ENCODE data around the gene ACTL10. TPM values are rescaled to one million over a fixed set of nuclear protein-coding genes. Genes with fewer than 3 reads are reported as not detected.
"Not testable (repeated sequence)": the region's sequence is repeated elsewhere in the genome, so short reads cannot be mapped to it uniquely, and the experiment has no call there.

ACTL10 gene
- 1 to 10 TPM; 1.7 to 4.3 TPM for total RNA-seq

DNA sequence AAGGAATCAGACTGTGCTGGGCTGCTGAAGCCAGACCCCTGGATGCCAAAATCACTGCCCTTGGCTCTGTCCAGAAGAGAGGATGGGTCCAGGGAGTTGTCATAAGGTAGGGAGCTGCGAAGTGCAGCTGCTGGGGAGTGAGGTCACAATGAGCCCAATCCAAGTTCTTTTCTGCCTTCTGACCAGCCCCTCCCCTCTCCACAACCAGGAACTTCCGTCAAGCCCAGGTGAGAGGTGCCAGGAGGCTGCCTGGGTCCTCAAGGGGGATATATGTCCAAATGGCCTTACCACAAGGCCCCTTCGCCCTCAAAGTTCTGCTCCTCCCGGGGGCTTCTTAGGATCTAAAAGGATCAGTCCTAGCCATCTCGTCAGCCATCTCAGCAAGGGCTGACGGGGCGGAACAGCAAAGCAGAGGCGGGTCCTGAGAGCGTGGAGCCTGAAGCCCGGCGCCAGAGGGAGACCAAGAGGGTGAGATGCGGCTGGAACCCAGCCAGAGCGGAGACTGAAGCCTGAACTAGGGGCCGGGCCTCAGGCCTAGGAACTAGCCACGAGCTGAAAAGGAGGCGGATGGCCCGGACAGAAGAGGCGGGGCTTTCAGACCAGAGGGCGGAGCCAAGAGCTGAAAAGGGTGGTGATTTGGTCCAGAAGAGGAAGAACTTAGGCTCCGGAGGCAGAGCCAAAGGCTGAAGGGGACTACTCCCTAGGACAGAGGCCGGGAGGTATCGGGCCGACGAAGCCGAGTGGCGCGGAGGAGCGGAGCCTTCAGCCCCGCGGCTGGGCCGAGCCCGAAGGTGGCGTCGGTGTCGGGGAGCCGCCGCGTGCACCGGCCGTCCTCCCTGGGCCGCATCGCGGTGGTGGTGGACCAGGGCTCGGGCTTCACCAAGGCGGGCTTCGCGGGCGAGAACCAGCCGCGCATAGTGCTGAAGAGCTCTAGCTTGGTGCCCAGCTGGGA is at the start of gene ACTL10:
Gene ACTL10 (plus strand): TSS at position 651 of the 952 bp plus-strand sequence. CDS start 555 bp downstream, outside the sequence.
- Mint-ChIP-seq H3K4me3 (peak within 1 kb of the TSS; percentile 93), H3K4me1 (ENCODE audit: low read depth in 2 of 2) (peaks cover 22 to 31% of the 10 kb centered on the region in 2 donors), H3K9me3 (no peaks in the 10 kb centered on the region), H3K27ac (peak within 1 kb of the TSS; percentile 80 to 86), H3K27me3 (no peaks in the 10 kb centered on the region), H3K36me3 (no peaks in the 10 kb centered on the region)
- DNase-seq (ENCODE audit: low spot score): peak; percentile 92
- peak; percentile 81 to 87 for ATAC-seq

DNA sequence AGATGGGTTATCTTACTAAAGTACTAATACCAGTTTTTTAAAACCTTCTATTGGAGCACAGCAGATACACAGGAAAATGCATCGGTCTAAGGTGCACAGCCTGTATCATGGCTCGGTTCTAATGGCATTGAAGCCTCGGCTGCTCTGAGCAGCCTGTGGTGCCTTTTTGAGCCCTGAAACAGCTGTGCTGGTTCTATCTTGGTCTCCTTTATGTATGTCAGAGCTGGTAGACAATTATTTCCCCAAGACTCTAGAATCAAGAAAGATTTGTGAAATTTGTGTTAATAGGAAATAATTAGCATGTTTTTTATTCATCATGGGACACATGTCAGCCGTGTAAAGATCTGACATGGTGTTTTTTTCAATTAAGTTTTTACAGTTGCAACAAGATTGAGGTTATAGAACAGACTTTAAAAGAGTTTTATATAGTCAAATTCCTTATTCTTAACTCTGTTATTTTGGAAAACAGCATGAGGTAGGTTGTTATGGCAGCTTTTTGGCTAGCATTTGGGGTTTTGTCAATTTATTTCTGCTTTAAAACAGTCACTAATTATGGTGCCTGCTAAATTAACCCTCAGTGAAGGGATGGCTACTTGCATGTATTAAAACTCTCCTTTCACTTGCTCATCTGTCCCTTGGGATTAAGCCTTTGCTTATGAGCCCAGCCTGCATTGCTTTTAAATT is 44.9 kb upstream of the ACTL10 start:
- H3K4me1 Mint-ChIP-seq (ENCODE audit: low read depth in 2 of 2): peaks cover 9 to 19% of the 10 kb centered on the region in 2 donors
- H3K27ac Mint-ChIP-seq: no peak overlapping the region
- H3K36me3 Mint-ChIP-seq: no peaks in the 10 kb centered on the region
- no peaks in the 10 kb centered on the region for H3K9me3 Mint-ChIP-seq
- no peaks in the 10 kb centered on the region for H3K27me3 Mint-ChIP-seq
- DNase-seq (ENCODE audit: low spot score): no peak
- H3K4me3 Mint-ChIP-seq: no peak overlapping the region
- no peak for ATAC-seq

DNA sequence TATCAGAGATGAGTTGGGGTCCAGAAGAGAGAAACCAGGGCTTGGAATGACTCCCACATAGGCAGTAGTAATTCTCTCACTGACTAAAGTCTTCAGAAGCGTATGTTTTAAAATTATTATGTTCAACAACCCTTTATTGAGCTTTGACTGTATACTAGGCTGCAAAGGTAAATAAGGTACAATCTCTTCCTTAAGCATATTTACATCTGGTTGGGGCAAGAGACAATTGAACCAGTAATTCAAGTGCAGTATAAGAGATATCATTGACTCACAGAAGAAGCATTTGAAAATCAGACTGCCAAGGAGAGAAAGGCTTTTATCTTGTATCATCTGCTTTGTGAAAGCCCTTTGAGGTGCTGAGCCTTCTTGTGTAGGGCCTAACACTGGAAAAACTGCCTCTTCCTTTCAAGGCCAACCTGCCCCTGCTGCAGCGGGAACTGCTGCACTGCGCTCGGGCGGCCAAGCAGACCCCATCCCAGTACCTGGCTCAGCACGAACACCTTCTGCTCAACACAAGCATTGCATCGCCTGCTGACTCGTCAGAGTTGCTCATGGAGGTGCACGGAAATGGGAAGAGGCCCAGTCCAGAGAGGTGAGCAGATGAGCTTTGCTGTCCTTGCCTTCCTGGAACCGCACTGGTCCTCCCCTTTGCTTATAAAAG is 43.9 kb upstream of the ACTL10 start:
- ATAC-seq: no peak
- Mint-ChIP-seq H3K4me1 (ENCODE audit: low read depth in 2 of 2) (peaks cover 9 to 19% of the 10 kb centered on the region in 2 donors), H3K9me3 (no peaks in the 10 kb centered on the region), H3K27me3 (no peaks in the 10 kb centered on the region), H3K4me3 (no peak overlapping the region), H3K27ac (no peak overlapping the region), H3K36me3 (no peaks in the 10 kb centered on the region)
- no peak for DNase-seq (ENCODE audit: low spot score)

DNA sequence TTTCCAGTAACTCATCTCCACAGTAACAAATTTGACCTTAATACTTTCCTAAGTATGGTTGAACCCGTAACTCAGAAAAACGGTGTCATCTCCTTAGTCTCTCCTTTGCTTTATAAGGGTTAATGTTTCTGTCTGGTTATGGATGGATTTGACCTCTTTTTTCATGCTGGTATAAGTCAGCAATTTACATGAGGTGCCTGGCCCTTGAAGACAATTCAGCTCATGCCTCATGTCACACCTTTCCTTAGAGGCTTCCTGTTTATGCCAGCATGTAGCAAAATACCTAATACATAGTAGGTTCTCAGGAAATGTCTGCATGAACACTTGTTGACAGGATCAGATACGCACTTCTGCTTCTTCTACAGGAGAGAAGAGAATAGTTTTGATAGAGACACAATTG is 42.3 kb upstream of the ACTL10 start:
- Mint-ChIP-seq H3K9me3 (no peaks in the 10 kb centered on the region), H3K36me3 (peaks cover 3% of the 10 kb centered on the region), H3K27ac (peak overlapping the region in 1 of 2 donors; percentile 16), H3K27me3 (no peaks in the 10 kb centered on the region), H3K4me3 (no peak overlapping the region), H3K4me1 (ENCODE audit: low read depth in 2 of 2) (peaks cover 9 to 19% of the 10 kb centered on the region in 2 donors)
- ATAC-seq: no peak
- DNase-seq (ENCODE audit: low spot score): no peak

DNA sequence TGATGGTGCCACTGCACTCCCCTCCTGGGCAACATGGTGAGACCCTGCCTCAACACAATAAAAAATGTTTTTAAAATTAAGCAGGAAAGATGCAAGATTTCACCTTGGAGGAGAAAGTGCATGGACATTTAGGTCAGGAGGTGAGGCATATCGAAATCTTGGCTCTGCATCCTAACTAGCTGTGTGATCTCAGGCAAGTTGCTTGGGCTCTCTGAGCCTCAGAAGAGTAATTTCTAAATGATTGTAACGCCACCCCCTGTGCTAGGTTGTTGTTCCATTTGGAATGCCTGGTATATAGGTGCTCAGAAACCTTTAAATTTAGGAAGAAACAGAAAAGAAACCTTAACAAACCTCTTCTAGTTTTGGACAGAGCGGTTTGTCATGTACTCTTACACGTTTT is 40.6 kb upstream of the ACTL10 start:
- Mint-ChIP-seq H3K4me3 (no peak overlapping the region), H3K36me3 (peaks cover 7% of the 10 kb centered on the region), H3K27ac (no peak overlapping the region), H3K9me3 (no peaks in the 10 kb centered on the region), H3K4me1 (ENCODE audit: low read depth in 2 of 2) (peaks cover 9 to 15% of the 10 kb centered on the region in 2 donors), H3K27me3 (no peaks in the 10 kb centered on the region)
- DNase-seq (ENCODE audit: low spot score): no peak
- no peak for ATAC-seq

DNA sequence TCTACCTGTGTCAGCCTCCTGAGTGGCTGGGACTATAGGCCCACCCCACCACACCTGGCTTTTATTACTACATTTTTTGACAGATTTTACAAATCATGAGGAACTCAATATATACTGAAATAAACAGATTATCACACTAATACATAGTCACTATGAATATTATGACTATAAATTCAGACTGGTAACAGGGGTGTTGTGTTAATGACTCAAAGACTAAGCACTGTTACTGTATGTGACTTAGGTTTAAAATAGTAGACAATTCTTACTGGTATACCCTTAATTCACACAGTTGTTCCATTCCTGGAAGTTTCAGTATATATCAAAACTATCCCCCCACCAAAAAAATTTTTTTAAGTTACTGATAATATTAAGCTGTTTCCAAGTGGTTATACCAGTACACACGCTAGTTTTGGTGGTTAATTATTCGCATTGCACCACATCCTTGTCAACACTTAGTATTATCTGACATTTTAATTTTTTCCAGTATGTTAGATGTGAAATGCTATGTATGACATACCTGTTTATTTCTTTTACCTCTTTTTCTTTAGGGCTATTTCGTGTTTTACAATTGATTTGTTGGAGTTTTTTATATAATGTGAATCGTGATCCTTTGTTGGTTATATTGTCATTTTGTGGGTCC is 39.0 kb upstream of the ACTL10 start:
- Mint-ChIP-seq H3K9me3 (no peaks in the 10 kb centered on the region), H3K27me3 (no peaks in the 10 kb centered on the region), H3K27ac (no peak overlapping the region), H3K4me3 (no peak overlapping the region), H3K36me3 (peaks cover 7% of the 10 kb centered on the region), H3K4me1 (ENCODE audit: low read depth in 2 of 2) (peaks cover 9 to 15% of the 10 kb centered on the region in 2 donors)
- ATAC-seq (no peak), DNase-seq (ENCODE audit: low spot score) (no peak)

DNA sequence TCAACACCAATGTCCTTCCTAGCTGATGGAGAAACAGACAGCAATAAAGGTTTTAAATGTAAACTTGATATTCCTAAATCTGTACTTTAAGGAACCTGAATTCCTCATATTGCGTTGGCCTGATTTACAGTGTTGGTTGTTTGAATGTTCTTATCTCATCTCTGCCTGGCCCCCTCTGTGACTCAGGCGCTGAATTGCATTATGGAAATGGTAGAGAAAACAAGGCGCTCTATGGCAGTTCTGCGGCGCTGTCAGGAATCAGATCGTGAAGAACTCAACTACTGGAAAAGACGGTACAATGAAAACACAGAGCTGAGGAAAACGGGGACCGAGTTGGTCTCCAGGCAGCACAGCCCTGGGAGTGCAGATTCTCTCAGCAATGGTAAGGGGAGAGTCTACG is 37.2 kb upstream of the ACTL10 start:
- ATAC-seq: no peak
- Mint-ChIP-seq H3K27me3 (no peaks in the 10 kb centered on the region), H3K9me3 (no peaks in the 10 kb centered on the region), H3K27ac (no peak overlapping the region), H3K4me1 (ENCODE audit: low read depth in 2 of 2) (peaks cover 4 to 8% of the 10 kb centered on the region in 2 donors), H3K36me3 (peaks cover 7% of the 10 kb centered on the region), H3K4me3 (no peak overlapping the region)
- DNase-seq (ENCODE audit: low spot score): no peak

DNA sequence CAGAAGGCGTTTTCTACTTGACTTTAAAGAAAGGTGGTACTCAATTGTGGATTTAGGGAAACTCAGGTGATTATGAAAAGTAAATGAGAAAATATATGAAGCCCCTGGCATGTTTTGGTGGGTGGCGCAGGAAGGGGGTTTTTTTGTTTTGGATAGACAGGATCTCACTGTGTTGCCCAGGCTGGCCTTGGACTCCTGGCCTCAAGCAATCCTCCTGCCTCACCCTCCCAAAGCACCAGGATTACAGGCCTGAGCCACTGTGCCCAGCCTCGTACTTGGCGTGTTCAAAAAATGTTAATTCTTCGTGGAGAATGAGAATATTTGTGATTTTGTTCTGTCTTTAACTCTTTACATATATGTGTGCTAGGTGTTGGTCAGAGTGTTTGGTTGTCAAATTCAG is 36.8 kb upstream of the ACTL10 start:
- no peaks in the 10 kb centered on the region for H3K27me3 Mint-ChIP-seq
- H3K36me3 Mint-ChIP-seq: peaks cover 7% of the 10 kb centered on the region
- ATAC-seq (no peak), DNase-seq (ENCODE audit: low spot score) (no peak)
- H3K4me1 Mint-ChIP-seq (ENCODE audit: low read depth in 2 of 2): peaks cover 0 to 4% of the 10 kb centered on the region in 2 donors
- H3K27ac Mint-ChIP-seq: no peak overlapping the region
- H3K4me3 Mint-ChIP-seq: no peak overlapping the region
- H3K9me3 Mint-ChIP-seq: no peaks in the 10 kb centered on the region

DNA sequence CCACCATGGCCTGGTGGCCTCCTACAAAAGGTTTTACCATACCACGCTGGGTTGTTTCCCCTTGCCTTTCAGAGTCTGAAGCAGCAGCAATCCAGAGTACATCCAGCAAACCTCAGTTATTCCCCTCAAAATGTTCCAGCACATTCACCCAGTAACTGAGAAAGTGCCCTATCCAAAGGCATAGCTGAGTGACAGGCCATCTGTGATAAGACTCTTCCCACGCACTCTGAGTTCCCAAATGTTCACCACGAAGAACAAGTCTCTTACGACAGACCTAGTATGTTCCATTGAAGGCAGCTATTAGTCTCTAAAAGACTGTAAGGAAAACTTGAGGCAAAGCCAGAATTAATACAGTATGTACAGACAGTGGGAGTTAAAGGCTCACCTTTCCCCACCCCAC is 36.2 kb upstream of the ACTL10 start:
- Mint-ChIP-seq H3K27ac (no peak overlapping the region), H3K4me1 (ENCODE audit: low read depth in 2 of 2) (no peaks in the 10 kb centered on the region), H3K36me3 (peaks cover 7% of the 10 kb centered on the region), H3K4me3 (no peak overlapping the region), H3K9me3 (no peaks in the 10 kb centered on the region), H3K27me3 (no peaks in the 10 kb centered on the region)
- no peak for DNase-seq (ENCODE audit: low spot score)
- ATAC-seq: no peak

DNA sequence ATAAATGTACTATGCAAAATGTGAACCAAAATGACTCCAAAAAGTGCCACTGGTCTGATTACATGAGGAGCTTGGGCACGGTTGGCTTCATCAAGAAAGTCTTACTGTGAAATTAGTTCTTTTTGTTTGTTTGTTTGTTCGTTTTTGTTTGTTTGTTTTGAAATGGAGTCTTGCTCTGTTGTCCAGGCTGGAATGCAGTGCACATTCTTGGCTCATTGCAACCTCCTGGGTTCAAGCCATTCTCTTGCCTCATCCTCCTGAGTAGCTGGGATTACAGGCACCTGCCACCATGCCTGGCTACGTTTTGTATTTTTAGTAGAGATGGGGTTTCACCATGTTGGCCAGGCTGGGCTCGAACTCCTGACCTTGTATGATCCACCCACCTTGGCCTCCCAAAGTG is 34.8 kb upstream of the ACTL10 start:
- H3K4me3 Mint-ChIP-seq; H3K27me3 Mint-ChIP-seq; DNase-seq (ENCODE audit: low spot score); H3K9me3 Mint-ChIP-seq; H3K4me1 Mint-ChIP-seq (ENCODE audit: low read depth in 2 of 2); ATAC-seq; H3K27ac Mint-ChIP-seq: not testable (repeated sequence)
- H3K36me3 Mint-ChIP-seq: peaks cover 10% of the 10 kb centered on the region

DNA sequence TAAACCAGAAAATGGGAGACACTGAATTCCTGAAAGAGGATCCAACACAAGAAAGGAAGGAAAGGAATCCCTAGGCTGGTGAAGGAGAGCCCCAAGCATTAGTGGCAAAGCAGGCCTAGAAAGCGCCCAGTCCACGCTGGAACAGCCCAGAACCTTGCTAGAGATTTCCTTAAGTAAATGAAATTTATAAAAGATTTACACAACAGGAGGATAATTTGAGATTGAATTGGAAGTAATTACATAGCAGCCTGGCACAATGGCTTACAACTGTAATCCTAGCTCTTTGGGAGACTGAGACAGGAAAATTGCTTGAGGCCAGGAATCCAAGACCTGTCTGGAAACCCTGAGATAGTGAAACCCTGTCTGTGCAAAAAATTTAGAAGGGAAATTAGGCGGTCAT is 31.4 kb upstream of the ACTL10 start:
- Mint-ChIP-seq H3K9me3 (no peaks in the 10 kb centered on the region), H3K27ac (no peak overlapping the region), H3K27me3 (no peaks in the 10 kb centered on the region), H3K4me1 (ENCODE audit: low read depth in 2 of 2) (peaks cover 0 to 3% of the 10 kb centered on the region in 2 donors), H3K4me3 (no peak overlapping the region), H3K36me3 (peaks cover 11% of the 10 kb centered on the region)
- DNase-seq (ENCODE audit: low spot score): no peak
- ATAC-seq: no peak

DNA sequence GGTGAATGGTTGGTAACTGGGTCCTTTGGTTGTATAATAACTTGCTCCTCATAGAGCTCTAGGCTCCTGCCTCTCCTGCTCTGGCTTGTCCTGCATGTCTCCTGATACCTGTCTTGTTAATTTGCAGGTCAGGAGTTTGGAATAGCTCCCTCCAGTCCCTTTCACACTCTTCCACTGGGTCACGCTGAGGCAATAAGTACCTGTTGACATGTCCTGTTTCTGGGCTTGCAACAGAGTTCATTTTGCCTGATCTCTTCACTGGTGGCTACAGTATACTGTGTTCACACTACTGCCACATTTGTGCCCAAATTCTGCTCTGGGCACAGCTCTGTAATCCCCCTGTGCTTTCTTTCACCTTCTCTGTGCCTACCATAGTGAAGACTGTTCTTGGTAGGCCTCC is 30.0 kb upstream of the ACTL10 start:
- DNase-seq (ENCODE audit: low spot score) (no peak), ATAC-seq (no peak)
- H3K9me3 Mint-ChIP-seq: no peaks in the 10 kb centered on the region
- H3K36me3 Mint-ChIP-seq: peaks cover 11% of the 10 kb centered on the region
- no peaks in the 10 kb centered on the region for H3K27me3 Mint-ChIP-seq
- no peak overlapping the region for H3K27ac Mint-ChIP-seq
- H3K4me1 Mint-ChIP-seq (ENCODE audit: low read depth in 2 of 2): peaks cover 0 to 3% of the 10 kb centered on the region in 2 donors
- no peak overlapping the region for H3K4me3 Mint-ChIP-seq

DNA sequence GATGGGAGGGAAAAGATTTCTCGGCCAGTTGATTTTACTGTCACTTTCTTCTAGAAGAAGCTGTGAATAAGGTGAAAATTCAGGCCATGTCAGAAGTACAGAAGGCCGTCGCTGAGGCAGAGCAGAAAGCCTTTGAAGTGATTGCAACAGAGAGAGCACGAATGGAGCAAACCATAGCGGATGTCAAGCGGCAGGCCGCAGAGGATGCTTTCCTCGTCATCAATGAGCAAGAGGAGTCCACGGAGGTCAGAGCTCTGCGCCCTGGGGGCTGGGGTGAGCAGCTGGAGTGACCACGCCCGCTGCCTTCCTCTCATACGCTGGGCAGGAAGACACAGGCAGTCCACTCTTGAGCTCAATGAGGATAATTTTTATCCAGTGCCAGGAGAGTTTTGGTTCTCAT is 26.5 kb upstream of the ACTL10 start:
- Mint-ChIP-seq H3K9me3 (no peaks in the 10 kb centered on the region), H3K27ac (no peak overlapping the region), H3K4me1 (ENCODE audit: low read depth in 2 of 2) (peaks cover 0 to 3% of the 10 kb centered on the region in 2 donors), H3K4me3 (no peak overlapping the region), H3K36me3 (peaks cover 11% of the 10 kb centered on the region), H3K27me3 (no peaks in the 10 kb centered on the region)
- DNase-seq (ENCODE audit: low spot score) (no peak), ATAC-seq (no peak)

Measured in natural killer cell treated with Interleukin-12 subunit alpha and Interleukin-12 subunit beta and Interleukin-15 and Interleukin-18, amount 100 ng/mL, for 72 hours (primary cell).